ENCODE measurements around the gene TRAK2.

DNA sequence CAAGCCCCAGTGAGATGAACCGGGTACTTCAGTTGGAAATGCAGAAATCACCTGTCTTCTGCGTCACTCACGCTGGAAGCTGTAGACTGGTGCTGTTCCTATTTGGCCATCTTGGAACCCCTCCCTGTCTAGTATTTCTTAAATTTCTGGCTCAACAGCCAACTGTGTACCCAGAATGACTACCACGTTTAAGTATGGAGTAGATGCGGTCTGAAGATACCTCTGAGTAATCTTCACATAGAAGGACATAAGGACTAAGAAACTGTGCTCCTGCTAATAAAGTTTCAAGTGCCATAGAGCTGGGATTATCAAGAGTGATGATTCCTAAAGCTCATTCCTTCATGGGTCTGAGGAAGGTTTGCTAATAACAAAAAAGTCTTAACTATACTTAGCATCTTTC, 20.4 kb downstream of the TRAK2 start:
- no peak for TF ChIP-seq POLR2AphosphoS5 (IDR thresholded peaks at IDR 0.05; ENCODE audit: borderline replicate concordance, low read depth, low read length)
- TF ChIP-seq EZH2 (IDR thresholded peaks at IDR 0.05): no peak

Measured in SK-N-MC (cell line).